Measurements from ENCODE around the gene CC2D1A.

GRCh38 chr19:13961826-13962698, 56.1 kb downstream of the CC2D1A start:
- TF ChIP-seq, protein P1, sequence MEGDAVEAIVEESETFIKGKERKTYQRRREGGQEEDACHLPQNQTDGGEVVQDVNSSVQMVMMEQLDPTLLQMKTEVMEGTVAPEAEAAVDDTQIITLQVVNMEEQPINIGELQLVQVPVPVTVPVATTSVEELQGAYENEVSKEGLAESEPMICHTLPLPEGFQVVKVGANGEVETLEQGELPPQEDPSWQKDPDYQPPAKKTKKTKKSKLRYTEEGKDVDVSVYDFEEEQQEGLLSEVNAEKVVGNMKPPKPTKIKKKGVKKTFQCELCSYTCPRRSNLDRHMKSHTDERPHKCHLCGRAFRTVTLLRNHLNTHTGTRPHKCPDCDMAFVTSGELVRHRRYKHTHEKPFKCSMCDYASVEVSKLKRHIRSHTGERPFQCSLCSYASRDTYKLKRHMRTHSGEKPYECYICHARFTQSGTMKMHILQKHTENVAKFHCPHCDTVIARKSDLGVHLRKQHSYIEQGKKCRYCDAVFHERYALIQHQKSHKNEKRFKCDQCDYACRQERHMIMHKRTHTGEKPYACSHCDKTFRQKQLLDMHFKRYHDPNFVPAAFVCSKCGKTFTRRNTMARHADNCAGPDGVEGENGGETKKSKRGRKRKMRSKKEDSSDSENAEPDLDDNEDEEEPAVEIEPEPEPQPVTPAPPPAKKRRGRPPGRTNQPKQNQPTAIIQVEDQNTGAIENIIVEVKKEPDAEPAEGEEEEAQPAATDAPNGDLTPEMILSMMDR (conservative IDR thresholded peaks at IDR 0.05; ENCODE audit: low read length): no peak
- no peak for TF ChIP-seq EZH2phosphoT487 (IDR thresholded peaks at IDR 0.05; ENCODE audit: borderline replicate concordance, low read depth, low read length)

Measured in OCI-LY7 (cell line).